Small intestine (tissue), 7 donors: Measurements from ENCODE around the gene SEPTIN10. TPM values are rescaled to one million over a fixed set of nuclear protein-coding genes. Genes with fewer than 3 reads are reported as not detected.
"Not testable (repeated sequence)": the region's sequence is repeated elsewhere in the genome, so short reads cannot be mapped to it uniquely, and the experiment has no call there.

Experiments used
- DNase-seq, 2 donors: peaks; one replicate each; pipeline versions ENCODE4 v3.0.0 to v3.0.0-alpha.2; 2013
- FAIRE-seq: peaks from 2 replicates; lab custom pipeline; 2012; peaks lifted over from hg19 to GRCh38; lab: Jason Lieb, UNC
- H3K27ac ChIP-seq, 3 donors: one replicate each; pipeline ENCODE4 v1.5.1; 2013; ENCODE audit warnings: low read length in 2 of 3, mild to moderate bottlenecking in 2 of 3, control low read depth in 1 of 3, inconsistent platforms in 1 of 3, low read depth in 1 of 3, moderate library complexity in 1 of 3
- H3K27me3 ChIP-seq, 3 donors: one replicate each; pipeline ENCODE4 v1.6.1; 2013; ENCODE audit warnings: low read length in 3 of 3, inconsistent platforms in 1 of 3; ENCODE audit not compliant: control insufficient read depth in 3 of 3, insufficient read depth in 3 of 3
- H3K36me3 ChIP-seq, 3 donors: one replicate each; pipeline ENCODE4 v1.6.1; 2013; ENCODE audit warnings: low read length in 3 of 3, inconsistent platforms in 1 of 3, low read depth in 1 of 3, mild to moderate bottlenecking in 1 of 3, moderate library complexity in 1 of 3; ENCODE audit not compliant: control insufficient read depth in 3 of 3, insufficient read depth in 2 of 3
- H3K4me1 ChIP-seq, 3 donors: one replicate each; pipeline ENCODE4 v1.6.1; 2013; ENCODE audit warnings: low read length in 2 of 3, inconsistent platforms in 1 of 3, low read depth in 1 of 3, mild to moderate bottlenecking in 1 of 3, moderate library complexity in 1 of 3; ENCODE audit not compliant: control insufficient read depth in 3 of 3, insufficient read depth in 2 of 3
- H3K4me3 ChIP-seq, 3 donors: one replicate each; pipeline ENCODE4 v1.5.1; 2013; ENCODE audit warnings: low read length in 3 of 3, control low read depth in 1 of 3, inconsistent platforms in 1 of 3, low read depth in 1 of 3, mild to moderate bottlenecking in 1 of 3, moderate library complexity in 1 of 3
- H3K9me3 ChIP-seq, 2 donors: one replicate each; pipeline ENCODE4 v1.6.1; 2013; ENCODE audit warnings: low read depth in 1 of 2, low read length in 1 of 2; ENCODE audit not compliant: control insufficient read depth in 2 of 2, insufficient read depth in 1 of 2
- WGBS, 3 donors: extraction: QIAGEN DNeasy Blood & Tissue Kit; methylation state at CpG; one replicate each; pipeline ENCODE4 v1.1.7; 2013; 5-methylcytosine and 5-hydroxymethylcytosine counted together
- polyA plus RNA-seq, 4 donors: library from polyadenylated mRNA; stranded (reverse) in 3 of 4; unstranded in 1 of 4; fragments of 200-250 nt in 3 of 4; fragments of 120-200 nt in 1 of 4; gene quantifications; one replicate each; pipeline versions ENCODE4 v1.2.1 to v1.2.3, GENCODE V29; 2013
- donor health status: healthy with polysubstance abuse.
- donor health status: control.
- donor health status: control.
- donor health status: Bipolar disorder and iron deficiency.
- donor health status: healthy.

The SEPTIN10 gene
- polyA plus RNA-seq, 4 donors: 24.0 to 50.9 (median 28.8) TPM

- not testable (repeated sequence) for DNase-seq, H3K27me3 ChIP-seq, H3K9me3 ChIP-seq, H3K27ac ChIP-seq, H3K36me3 ChIP-seq, H3K4me3 ChIP-seq, H3K4me1 ChIP-seq, FAIRE-seq
- WGBS, 3 donors: 66 to 70% (median 68%) methylated on average over 3 of the region's 3 CpGs
Observed at GRCh38 chr2:109536556-109536955, 77.2 kb downstream of the SEPTIN10 start.

GRCh38 chr2:109535217-109535946 lies 78.4 kb downstream of the SEPTIN10 start:
- peaks cover 0 to 3% (median 0%) of the 10 kb centered on the region in 3 donors for H3K4me1 ChIP-seq
- H3K9me3 ChIP-seq: no peaks in the 10 kb centered on the region
- no peak for FAIRE-seq

DNA sequence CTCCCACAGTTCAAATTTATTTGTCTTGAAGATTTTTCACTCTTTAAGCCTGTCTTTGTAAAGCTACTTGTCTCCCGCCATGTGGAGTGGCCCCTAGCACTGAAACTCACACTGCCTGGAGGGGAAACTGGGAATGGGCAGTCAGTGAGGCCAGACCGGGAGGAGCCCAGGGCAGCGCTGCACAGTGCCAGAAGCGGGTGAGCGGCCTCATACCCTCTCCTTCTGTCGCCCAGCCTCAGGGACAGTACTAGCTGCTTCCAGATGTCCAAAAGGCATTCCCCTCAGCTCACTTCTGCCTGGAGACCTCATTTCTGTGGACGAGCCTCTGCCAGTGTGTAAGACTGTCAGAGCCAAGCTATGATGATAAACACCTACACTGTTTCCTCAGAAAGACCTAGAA lies 79.9 kb downstream of the SEPTIN10 start:
- Histone ChIP-seq H3K4me3 (no peak overlapping the region), H3K4me1 (peaks cover 0 to 3% (median 0%) of the 10 kb centered on the region in 3 donors), H3K27ac (no peak overlapping the region), H3K9me3 (no peaks in the 10 kb centered on the region), H3K36me3 (no peaks in the 10 kb centered on the region), H3K27me3 (peaks cover 0 to 3% (median 2%) of the 10 kb centered on the region in 3 donors)
- DNase-seq: no peak
- no peak for FAIRE-seq
- WGBS, 3 donors: 79 to 83% (median 80%) methylated on average over 7 of the region's 7 CpGs

More at GRCh38 chr2:109535217-109535946, 78.4 kb downstream of the SEPTIN10 start:
- Histone ChIP-seq H3K36me3 (no peaks in the 10 kb centered on the region), H3K27me3 (peaks cover 0 to 3% (median 2%) of the 10 kb centered on the region in 3 donors), H3K4me3 (no peak overlapping the region), H3K27ac (no peak overlapping the region)
- DNase-seq: peak; percentile 55 to 57
- 53 to 64% (median 60%) methylated on average over 6 of the region's 6 CpGs for WGBS, 3 donors

DNA sequence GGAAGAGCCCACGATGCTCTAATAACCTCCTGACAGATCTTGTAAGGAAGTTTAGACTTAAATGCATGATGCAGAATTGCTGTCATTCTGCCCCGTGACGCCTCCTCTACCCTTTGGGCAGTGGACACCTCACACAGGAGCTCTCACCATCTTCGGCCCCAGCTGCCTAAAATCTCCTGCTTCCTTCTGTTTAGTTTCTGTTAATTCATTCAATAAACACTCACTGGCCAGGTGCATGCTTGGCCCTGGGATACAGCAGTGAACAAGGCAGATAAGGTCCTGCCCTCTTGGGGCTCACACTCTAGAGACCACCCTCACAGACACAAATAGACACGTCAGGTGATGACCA lies 81.1 kb downstream of the SEPTIN10 start:
- FAIRE-seq: no peak
- DNase-seq: no peak
- Histone ChIP-seq H3K4me3 (no peak overlapping the region), H3K27ac (no peak overlapping the region), H3K36me3 (no peaks in the 10 kb centered on the region), H3K4me1 (peaks cover 0 to 3% (median 0%) of the 10 kb centered on the region in 3 donors), H3K9me3 (no peaks in the 10 kb centered on the region), H3K27me3 (peaks cover 0 to 3% (median 2%) of the 10 kb centered on the region in 3 donors)
- WGBS, 3 donors: 82 to 86% (median 86%) methylated on average over 5 of the region's 5 CpGs

DNA sequence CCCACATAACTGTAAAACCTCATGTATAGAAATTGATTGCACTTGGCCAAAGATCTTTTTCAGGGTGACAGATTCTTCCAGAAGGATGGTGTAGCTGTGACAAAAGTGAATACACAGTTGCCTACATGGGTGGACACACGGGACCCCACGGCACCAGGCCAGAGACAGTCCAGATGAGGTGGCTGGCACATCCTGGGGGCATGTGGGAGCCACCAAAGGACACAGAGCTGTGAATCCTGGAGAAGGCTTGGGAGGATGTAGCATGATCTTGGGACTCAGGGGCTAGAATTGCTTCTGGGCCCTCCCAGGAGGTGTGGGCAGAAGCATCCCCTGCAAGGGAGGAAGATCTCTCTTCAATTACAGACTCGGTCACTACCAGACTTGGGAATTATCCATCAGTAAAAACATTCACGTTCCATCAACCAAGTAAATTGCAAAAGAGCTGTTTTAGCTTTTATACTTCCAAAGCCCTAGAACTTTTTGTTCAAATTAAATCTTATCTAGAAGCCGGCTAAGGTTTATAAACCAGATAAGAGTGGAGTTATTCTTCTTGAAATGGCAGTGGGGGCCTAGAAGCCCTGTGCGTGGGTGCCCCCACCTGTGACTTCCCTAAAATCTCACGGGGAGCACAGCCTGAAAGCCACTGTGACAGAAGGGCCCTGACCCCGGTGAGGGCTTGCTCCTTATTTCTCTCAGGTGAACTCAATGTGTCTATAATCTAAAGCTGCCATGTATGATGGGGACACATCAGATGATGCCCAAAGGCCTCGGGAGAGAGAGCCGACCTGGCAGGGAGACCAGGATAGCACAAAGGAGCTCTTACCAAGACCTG lies 81.7 kb downstream of the SEPTIN10 start:
- Histone ChIP-seq H3K27me3 (peaks cover 0 to 3% (median 2%) of the 10 kb centered on the region in 3 donors), H3K36me3 (no peaks in the 10 kb centered on the region), H3K9me3 (no peaks in the 10 kb centered on the region), H3K4me3 (no peak overlapping the region), H3K27ac (no peak overlapping the region), H3K4me1 (peaks cover 0 to 3% (median 0%) of the 10 kb centered on the region in 3 donors)
- WGBS, 3 donors: 72 to 84% (median 80%) methylated on average over 10 of the region's 10 CpGs
- no peak for FAIRE-seq
- DNase-seq: no peak

DNA sequence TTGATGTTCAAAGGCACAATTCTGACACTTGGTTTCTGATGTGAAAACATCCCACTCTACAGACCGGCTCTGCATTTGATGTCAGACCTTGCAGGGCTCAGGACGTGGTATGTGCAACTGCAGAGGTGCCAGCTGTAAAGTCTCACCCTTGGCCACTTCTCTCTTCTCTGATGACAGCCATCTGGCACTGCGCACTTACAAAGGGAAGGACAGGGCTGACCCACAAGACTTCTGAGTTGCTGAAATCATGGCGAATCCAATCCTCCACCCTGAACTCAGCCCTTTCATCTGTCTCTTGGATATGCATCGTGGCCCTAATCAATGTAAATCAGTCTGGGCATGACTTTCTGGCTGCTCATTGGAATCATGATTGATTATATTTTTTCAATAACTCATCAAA lies 82.5 kb downstream of the SEPTIN10 start:
- 80 to 87% (median 80%) methylated on average over 5 of the region's 5 CpGs for WGBS, 3 donors

DNA sequence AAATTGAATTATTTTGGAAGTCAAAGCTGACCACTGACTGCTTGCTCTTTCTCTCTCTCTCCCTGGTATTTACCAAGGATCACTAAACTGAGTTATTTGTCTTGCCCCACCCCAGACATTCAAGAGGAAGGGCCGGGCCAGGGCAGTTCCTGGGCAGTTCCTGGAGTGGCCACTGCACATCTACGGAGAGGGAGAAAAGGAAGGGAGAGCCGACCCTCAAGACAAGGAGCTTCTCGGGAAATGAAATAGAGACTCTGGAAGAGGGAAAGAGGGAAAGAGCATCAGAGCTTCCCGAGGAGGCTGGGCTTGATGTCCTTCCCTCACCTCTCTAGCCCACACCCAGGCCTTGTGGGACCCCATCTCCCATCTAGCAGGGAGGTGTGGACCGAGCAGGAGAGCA lies 83.1 kb downstream of the SEPTIN10 start:
- H3K27ac ChIP-seq: no peak overlapping the region
- 56 to 64% (median 59%) methylated on average over 6 of the region's 6 CpGs for WGBS, 3 donors
- no peaks in the 10 kb centered on the region for H3K36me3 ChIP-seq
- FAIRE-seq (no peak), DNase-seq (no peak)
- H3K4me1 ChIP-seq: peaks cover 0 to 3% (median 0%) of the 10 kb centered on the region in 3 donors
- H3K4me3 ChIP-seq: no peak overlapping the region
- H3K27me3 ChIP-seq: peaks cover 0 to 3% (median 2%) of the 10 kb centered on the region in 3 donors
- no peaks in the 10 kb centered on the region for H3K9me3 ChIP-seq

More for the DNA sequence above, 82.5 kb downstream of the SEPTIN10 start:
- no peaks in the 10 kb centered on the region for H3K36me3 ChIP-seq
- peaks cover 0 to 3% (median 0%) of the 10 kb centered on the region in 3 donors for H3K4me1 ChIP-seq
- no peak for FAIRE-seq
- no peak for DNase-seq
- no peak overlapping the region for H3K4me3 ChIP-seq
- H3K9me3 ChIP-seq: no peaks in the 10 kb centered on the region
- H3K27me3 ChIP-seq: peaks cover 0 to 3% (median 2%) of the 10 kb centered on the region in 3 donors
- H3K27ac ChIP-seq: no peak overlapping the region
